Effector memory CD4-positive, alpha-beta T cell (primary cell): ENCODE data around the gene ASMTL.
"Not testable (repeated sequence)": the region's sequence is repeated elsewhere in the genome, so short reads cannot be mapped to it uniquely, and the experiment has no call there.

Source experiments
- DNase-seq, 3 donors: peaks; one replicate each; pipeline ENCODE4 v3.0.0-alpha.2; 2020
- H3K27ac ChIP-seq: 2 replicates; pipeline ENCODE4 v1.7.0; 2013; ENCODE audit warnings: mild to moderate bottlenecking, low read length, moderate library complexity; ENCODE audit not compliant: insufficient read depth, poor library complexity, severe bottlenecking
- H3K27me3 ChIP-seq: replicated peaks from 2 replicates; pipeline ENCODE4 v1.7.0; 2013; ENCODE audit warnings: mild to moderate bottlenecking, low read length; ENCODE audit not compliant: insufficient read depth, control insufficient read depth, poor library complexity, severe bottlenecking
- H3K36me3 ChIP-seq: 2 replicates; pipeline ENCODE4 v1.7.0; 2013; ENCODE audit warnings: mild to moderate bottlenecking, low read length, moderate library complexity; ENCODE audit not compliant: control insufficient read depth, insufficient read depth
- H3K4me1 ChIP-seq: 2 replicates; pipeline ENCODE4 v1.7.0; 2013; ENCODE audit warnings: low read length, mild to moderate bottlenecking; ENCODE audit not compliant: control insufficient read depth, insufficient read depth, poor library complexity, severe bottlenecking
- H3K4me3 ChIP-seq: 2 replicates; pipeline ENCODE4 v1.7.0; 2013; ENCODE audit warnings: low read length, low read depth, mild to moderate bottlenecking; ENCODE audit not compliant: insufficient read depth, poor library complexity, severe bottlenecking
- H3K9me3 ChIP-seq: 2 replicates; pipeline ENCODE4 v1.7.0; 2013; ENCODE audit warnings: mild to moderate bottlenecking, low read length, moderate library complexity; ENCODE audit not compliant: control insufficient read depth

Gene ASMTL

GRCh38 chrX:1447969-1448572 lies 4.6 kb downstream of the ASMTL start:
- DNase-seq, H3K27ac ChIP-seq, H3K36me3 ChIP-seq, H3K27me3 ChIP-seq, H3K4me3 ChIP-seq, H3K9me3 ChIP-seq: not testable (repeated sequence)
- H3K4me1 ChIP-seq, result peaks cover 16% of the 10 kb centered on the region

GRCh38 chrX:1446984-1447968 lies 5.4 kb downstream of the ASMTL start:
- H3K4me3 ChIP-seq, H3K27me3 ChIP-seq, H3K9me3 ChIP-seq, H3K27ac ChIP-seq, DNase-seq, H3K36me3 ChIP-seq: not testable (repeated sequence)
- peaks cover 16% of the 10 kb centered on the region for H3K4me1 ChIP-seq

- Histone ChIP-seq H3K27ac (no peak overlapping the region), H3K4me1 (no peaks in the 10 kb centered on the region), H3K27me3 (no peaks in the 10 kb centered on the region), H3K36me3 (peaks cover 8% of the 10 kb centered on the region), H3K9me3 (peaks cover 4% of the 10 kb centered on the region), H3K4me3 (no peak overlapping the region)
- no peak for DNase-seq
Observed at GRCh38 chrX:1444561-1445500, 7.9 kb downstream of the ASMTL start.

GRCh38 chrX:1443496-1444075 lies 9.1 kb downstream of the ASMTL start:
- Histone ChIP-seq H3K36me3 (peaks cover 15% of the 10 kb centered on the region), H3K27ac (no peak overlapping the region), H3K9me3 (peaks cover 4% of the 10 kb centered on the region), H3K4me1 (no peaks in the 10 kb centered on the region), H3K27me3 (no peaks in the 10 kb centered on the region), H3K4me3 (no peak overlapping the region)
- no peak for DNase-seq

- Histone ChIP-seq H3K9me3 (peaks cover 4% of the 10 kb centered on the region), H3K27me3 (no peaks in the 10 kb centered on the region), H3K27ac (no peak overlapping the region), H3K4me3 (no peak overlapping the region), H3K4me1 (no peaks in the 10 kb centered on the region), H3K36me3 (peaks cover 22% of the 10 kb centered on the region)
- no peak for DNase-seq
Observed at GRCh38 chrX:1442724-1443367, 9.9 kb downstream of the ASMTL start.

- Histone ChIP-seq H3K27ac (no peak overlapping the region), H3K9me3 (no peaks in the 10 kb centered on the region), H3K36me3 (peaks cover 22% of the 10 kb centered on the region), H3K4me1 (no peaks in the 10 kb centered on the region), H3K4me3 (no peak overlapping the region), H3K27me3 (no peaks in the 10 kb centered on the region)
- DNase-seq, result no peak
Observed at GRCh38 chrX:1442016-1442665, 10.6 kb downstream of the ASMTL start.

GRCh38 chrX:1440506-1440905 lies 12.2 kb downstream of the ASMTL start:
- DNase-seq, result no peak
- H3K4me1 ChIP-seq, result no peaks in the 10 kb centered on the region
- peaks cover 28% of the 10 kb centered on the region for H3K36me3 ChIP-seq
- H3K27ac ChIP-seq, result no peak overlapping the region
- no peaks in the 10 kb centered on the region for H3K27me3 ChIP-seq
- no peak overlapping the region for H3K4me3 ChIP-seq
- no peaks in the 10 kb centered on the region for H3K9me3 ChIP-seq

- no peak overlapping the region for H3K27ac ChIP-seq
- no peaks in the 10 kb centered on the region for H3K27me3 ChIP-seq
- no peak for DNase-seq
- H3K9me3 ChIP-seq, result no peaks in the 10 kb centered on the region
- H3K4me3 ChIP-seq, result no peak overlapping the region
- H3K36me3 ChIP-seq, result peaks cover 32% of the 10 kb centered on the region
- no peaks in the 10 kb centered on the region for H3K4me1 ChIP-seq
Observed at GRCh38 chrX:1435241-1435895, 17.3 kb downstream of the ASMTL start.
